ENCODE data around the gene GLCE.

GRCh38 chr15:69170597-69170996 is 10.2 kb downstream of the GLCE start:
- TF ChIP-seq POLR2AphosphoS5 (IDR thresholded peaks at IDR 0.05; ENCODE audit: low read depth, low read length) (no peak), TAF1 (IDR thresholded peaks at IDR 0.05; ENCODE audit: low read depth, low read length) (no peak)
